KMS-11 (cell line): ENCODE measurements around the gene ATPAF1.
"Not testable (repeated sequence)": the region's sequence is repeated elsewhere in the genome, so short reads cannot be mapped to it uniquely, and the experiment has no call there.

Experiments used
- H2AFZ ChIP-seq: fragments of 200-600 bp; sonication (generic); 2 replicates; pipeline ENCODE4 v1.6.1; 2016; ENCODE audit warnings: antibody characterized with exemption, mixed run types, low read depth
- H3K27ac ChIP-seq: fragments of 200-600 bp; sonication (generic); 2 replicates; pipeline ENCODE4 v1.6.1; 2016; ENCODE audit warnings: mild to moderate bottlenecking, mixed run types
- H3K27me3 ChIP-seq: fragments of 200-600 bp; sonication (generic); 2 replicates; pipeline ENCODE4 v1.6.1; 2017; ENCODE audit warnings: mild to moderate bottlenecking, low read depth, mixed run types, moderate library complexity; ENCODE audit not compliant: insufficient read depth
- H3K36me3 ChIP-seq: fragments of 200-600 bp; sonication (generic); 2 replicates; pipeline ENCODE4 v1.6.1; 2017; ENCODE audit warnings: mild to moderate bottlenecking, mixed run types; ENCODE audit not compliant: insufficient read depth
- H3K4me1 ChIP-seq: fragments of 200-600 bp; sonication (generic); 2 replicates; pipeline ENCODE4 v1.6.1; 2016; ENCODE audit warnings: mild to moderate bottlenecking, low read depth, mixed run types; ENCODE audit not compliant: poor library complexity, severe bottlenecking
- H3K4me2 ChIP-seq: fragments of 200-600 bp; sonication (generic); 2 replicates; pipeline ENCODE4 v1.7.0; 2016; ENCODE audit warnings: mild to moderate bottlenecking, mixed run types
- H3K4me3 ChIP-seq: fragments of 200-600 bp; sonication (generic); IDR thresholded peaks from 2 replicates; pipeline ENCODE4 v1.6.1; 2017; ENCODE audit warnings: low read depth, low read length, mixed read lengths; ENCODE audit not compliant: insufficient read depth
- H3K79me2 ChIP-seq: fragments of 200-600 bp; sonication (generic); 2 replicates; pipeline ENCODE4 v1.6.1; 2016; ENCODE audit warnings: low read depth, mixed run types; ENCODE audit not compliant: insufficient read depth
- H3K9ac ChIP-seq: fragments of 200-600 bp; sonication (generic); 2 replicates; pipeline ENCODE4 v1.6.1; 2016; ENCODE audit warnings: mild to moderate bottlenecking, mixed run types
- H4K20me1 ChIP-seq: fragments of 200-600 bp; sonication (generic); 2 replicates; pipeline ENCODE4 v1.6.1; 2016; ENCODE audit warnings: mild to moderate bottlenecking, mixed run types; ENCODE audit not compliant: insufficient read depth
- TF ChIP-seq, protein P1 (sequence below): fragments of 200-600 bp; sonication (generic); conservative IDR thresholded peaks from 2 replicates; pipeline ENCODE4 v1.6.1; 2017; ENCODE audit warnings: low read depth, mild to moderate bottlenecking, antibody characterized with exemption, low read length, moderate library complexity, mixed read lengths

ATPAF1 gene

DNA sequence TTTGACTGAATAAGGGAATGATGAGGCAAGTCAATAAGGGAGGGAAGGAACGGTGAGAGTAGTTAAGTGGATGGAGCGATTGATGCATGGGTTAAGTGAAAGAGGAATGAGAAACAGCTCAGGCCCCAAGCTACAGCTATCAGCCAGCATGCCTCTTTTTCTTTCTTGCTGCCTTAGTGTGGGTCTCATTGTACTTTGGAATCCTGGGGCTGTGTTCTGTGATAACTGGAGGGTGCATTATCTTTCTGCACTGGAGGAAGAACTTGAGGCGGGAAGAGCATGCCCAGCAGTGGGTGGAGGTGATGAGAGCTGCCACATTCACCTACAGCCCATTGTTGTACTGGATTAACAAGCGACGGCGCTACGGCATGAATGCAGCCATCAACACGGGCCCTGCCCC, 4.5 kb upstream of the ATPAF1 start:
- Histone ChIP-seq H3K36me3 (no peaks in the 10 kb centered on the region), H3K27ac (no peak overlapping the region), H3K9ac (no peak overlapping the region), H2AFZ (no peak overlapping the region), H3K27me3 (no peaks in the 10 kb centered on the region), H3K79me2 (no peaks in the 10 kb centered on the region), H3K4me3 (no peak overlapping the region), H3K4me1 (peaks cover 27% of the 10 kb centered on the region), H4K20me1 (no peaks in the 10 kb centered on the region), H3K4me2 (no peak overlapping the region)
- TF ChIP-seq, protein P1, sequence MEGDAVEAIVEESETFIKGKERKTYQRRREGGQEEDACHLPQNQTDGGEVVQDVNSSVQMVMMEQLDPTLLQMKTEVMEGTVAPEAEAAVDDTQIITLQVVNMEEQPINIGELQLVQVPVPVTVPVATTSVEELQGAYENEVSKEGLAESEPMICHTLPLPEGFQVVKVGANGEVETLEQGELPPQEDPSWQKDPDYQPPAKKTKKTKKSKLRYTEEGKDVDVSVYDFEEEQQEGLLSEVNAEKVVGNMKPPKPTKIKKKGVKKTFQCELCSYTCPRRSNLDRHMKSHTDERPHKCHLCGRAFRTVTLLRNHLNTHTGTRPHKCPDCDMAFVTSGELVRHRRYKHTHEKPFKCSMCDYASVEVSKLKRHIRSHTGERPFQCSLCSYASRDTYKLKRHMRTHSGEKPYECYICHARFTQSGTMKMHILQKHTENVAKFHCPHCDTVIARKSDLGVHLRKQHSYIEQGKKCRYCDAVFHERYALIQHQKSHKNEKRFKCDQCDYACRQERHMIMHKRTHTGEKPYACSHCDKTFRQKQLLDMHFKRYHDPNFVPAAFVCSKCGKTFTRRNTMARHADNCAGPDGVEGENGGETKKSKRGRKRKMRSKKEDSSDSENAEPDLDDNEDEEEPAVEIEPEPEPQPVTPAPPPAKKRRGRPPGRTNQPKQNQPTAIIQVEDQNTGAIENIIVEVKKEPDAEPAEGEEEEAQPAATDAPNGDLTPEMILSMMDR = no peak

DNA sequence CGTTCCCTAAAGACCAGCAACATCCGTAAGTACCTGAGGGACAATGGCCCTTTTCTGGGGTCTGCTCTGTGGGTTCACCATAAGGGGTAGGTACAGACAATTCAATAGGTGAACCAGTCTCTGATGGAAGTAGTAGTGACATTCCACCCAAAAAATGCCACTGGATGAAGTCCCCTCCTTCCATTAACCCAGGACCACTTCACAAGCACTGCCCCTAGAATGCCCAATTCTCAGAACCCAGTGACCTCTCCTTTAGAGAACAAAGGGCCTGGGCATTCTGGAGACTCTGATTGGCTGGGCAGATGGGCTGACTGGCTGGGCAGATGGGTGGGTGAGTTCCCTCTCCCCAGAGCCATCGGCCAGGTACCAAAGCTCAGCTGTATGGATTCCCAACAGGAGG, 3.4 kb upstream of the ATPAF1 start, which contains the start of gene TEX38:
Gene TEX38 (plus strand): TSS at position 301 of the 400 bp plus-strand sequence. CDS start 81 bp downstream, at position 382.
- no peaks in the 10 kb centered on the region for H3K36me3 ChIP-seq
- H3K79me2 ChIP-seq = no peaks in the 10 kb centered on the region
- H3K4me1 ChIP-seq = peaks cover 25% of the 10 kb centered on the region
- H4K20me1 ChIP-seq = no peaks in the 10 kb centered on the region
- no peak within 1 kb of the TSS for H3K4me2 ChIP-seq
- H3K4me3 ChIP-seq = no peak within 1 kb of the TSS
- H2AFZ ChIP-seq = no peak within 1 kb of the TSS
- H3K27ac ChIP-seq = no peak within 1 kb of the TSS
- no peaks in the 10 kb centered on the region for H3K27me3 ChIP-seq
- no peak within 1 kb of the TSS for H3K9ac ChIP-seq
- TF ChIP-seq, protein P1 = no peak

DNA sequence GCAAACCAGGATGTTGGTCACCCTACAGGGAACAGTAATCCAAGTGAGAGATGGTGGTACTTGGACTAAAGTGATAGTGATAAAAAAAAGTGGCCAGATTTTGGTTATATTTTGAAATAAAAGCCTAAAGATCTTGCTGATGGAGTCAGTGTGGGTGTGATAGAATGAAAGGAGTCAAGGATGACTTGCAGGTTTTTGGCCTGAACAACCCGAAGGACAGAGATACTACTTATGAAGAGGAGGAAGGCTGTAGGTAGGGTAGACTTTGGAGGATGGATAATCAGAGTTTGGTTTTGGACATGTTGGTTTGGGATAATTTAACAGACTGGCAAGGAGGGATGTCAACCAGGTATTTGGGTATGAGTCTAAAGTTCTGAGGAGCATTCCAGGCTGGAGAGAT, 2.0 kb upstream of the ATPAF1 start:
- Histone ChIP-seq H2AFZ (no peak overlapping the region), H3K4me1 (peaks cover 11% of the 10 kb centered on the region), H3K27ac (no peak overlapping the region), H3K79me2 (no peaks in the 10 kb centered on the region), H3K36me3 (no peaks in the 10 kb centered on the region), H3K4me3 (no peak overlapping the region), H3K27me3 (no peaks in the 10 kb centered on the region), H3K4me2 (no peak overlapping the region), H3K9ac (no peak overlapping the region), H4K20me1 (no peaks in the 10 kb centered on the region)
- TF ChIP-seq, protein P1 = no peak

DNA sequence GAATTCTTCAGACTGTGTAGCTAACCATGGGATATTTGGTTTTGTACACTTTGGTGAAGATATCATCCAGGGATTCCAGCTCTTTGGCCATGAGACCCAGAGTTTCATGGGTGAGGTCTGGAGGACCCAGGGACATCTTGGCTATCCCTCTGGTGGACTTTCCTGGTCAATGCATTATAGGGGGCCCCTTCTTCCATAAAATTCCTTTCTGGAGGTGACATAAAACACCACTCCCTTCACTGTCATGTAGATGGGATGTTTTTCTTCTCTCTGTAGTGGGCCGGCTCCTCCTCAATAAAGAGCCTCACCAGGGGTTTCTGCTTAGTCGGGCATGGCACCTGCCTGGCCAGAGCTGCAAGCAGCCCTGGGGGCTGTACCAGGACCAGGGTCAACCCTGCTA, 2.2 kb downstream of the ATPAF1 start:
- Histone ChIP-seq H3K27me3 (no peaks in the 10 kb centered on the region), H3K4me2 (no peak overlapping the region), H3K36me3 (no peaks in the 10 kb centered on the region), H2AFZ (no peak overlapping the region), H3K9ac (no peak overlapping the region), H4K20me1 (no peaks in the 10 kb centered on the region), H3K4me1 (peaks cover 7% of the 10 kb centered on the region), H3K4me3 (no peak overlapping the region), H3K27ac (no peak overlapping the region), H3K79me2 (no peaks in the 10 kb centered on the region)
- TF ChIP-seq, protein P1 = no peak

DNA sequence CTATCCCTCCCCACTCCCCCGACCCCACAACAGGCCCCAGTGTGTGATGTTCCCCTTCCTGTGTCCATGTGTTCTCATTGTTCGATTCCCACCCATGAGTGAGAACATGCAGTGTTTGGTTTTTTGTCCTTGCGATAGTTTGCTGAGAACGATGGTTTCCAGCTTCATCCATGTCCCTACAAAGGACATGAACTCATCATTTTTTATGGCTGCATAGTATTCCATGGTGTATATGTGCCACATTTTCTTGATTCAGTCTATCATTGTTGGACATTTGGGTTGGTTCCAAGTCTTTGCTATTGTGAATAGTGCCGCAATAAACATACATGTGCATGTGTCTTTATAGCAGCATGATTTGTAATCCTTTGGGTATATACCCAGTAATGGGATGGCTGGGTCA, 5.2 kb downstream of the ATPAF1 start:
- H3K27me3 ChIP-seq, H3K4me2 ChIP-seq, H3K36me3 ChIP-seq, H3K79me2 ChIP-seq, H2AFZ ChIP-seq, H3K4me3 ChIP-seq, H3K9ac ChIP-seq, H3K27ac ChIP-seq, H4K20me1 ChIP-seq: not testable (repeated sequence)
- peaks cover 23% of the 10 kb centered on the region for H3K4me1 ChIP-seq

DNA sequence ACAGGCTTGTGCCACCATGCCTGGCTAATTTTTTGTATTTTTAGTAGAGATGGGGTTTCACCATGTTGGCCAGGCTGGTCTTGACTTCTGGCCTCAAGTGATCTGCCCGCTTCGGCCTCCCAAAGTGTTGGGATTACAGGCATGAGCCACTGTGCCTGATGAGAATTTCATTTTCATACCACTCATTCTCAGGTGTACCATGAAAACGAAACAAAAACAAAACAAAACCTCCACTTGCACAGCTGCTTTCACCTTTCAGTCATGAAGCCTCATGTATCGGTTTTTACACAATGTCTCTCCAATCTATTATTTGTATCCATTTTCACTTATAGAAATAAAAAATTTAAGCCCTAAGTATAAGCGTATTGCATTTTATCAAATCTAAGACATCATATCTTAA, 8.0 kb downstream of the ATPAF1 start:
- H3K4me2 ChIP-seq = peak overlapping the region; percentile 55
- H3K27ac ChIP-seq, H3K79me2 ChIP-seq, H2AFZ ChIP-seq, H3K27me3 ChIP-seq, H4K20me1 ChIP-seq, H3K9ac ChIP-seq, H3K4me3 ChIP-seq, H3K36me3 ChIP-seq: not testable (repeated sequence)
- H3K4me1 ChIP-seq = peaks cover 16% of the 10 kb centered on the region
